ACC112 (cell line): ENCODE measurements around the gene OR52A1.
A peak's percentile ranks its signal among the peaks of the same experiment; 100 is the strongest.

ENCODE experiments used
- H2AFZ ChIP-seq: fragments of 200-600 bp; sonication (generic); one replicate; pipeline ENCODE4 v1.6.0; 2017; ENCODE audit warnings: antibody characterized with exemption, low read length; ENCODE audit not compliant: unreplicated experiment
- H3K27ac ChIP-seq: fragments of 200-600 bp; sonication (generic); 2 replicates; pipeline ENCODE4 v1.5.1; 2014; ENCODE audit warnings: low read depth, mild to moderate bottlenecking, antibody characterized with exemption, low read length, moderate library complexity
- H3K27me3 ChIP-seq: fragments of 200-600 bp; sonication (generic); 2 replicates; pipeline ENCODE4 v1.6.1; 2014; ENCODE audit warnings: mild to moderate bottlenecking, antibody characterized with exemption, low read length, moderate library complexity, mixed read lengths; ENCODE audit not compliant: insufficient read depth
- H3K36me3 ChIP-seq: fragments of 200-600 bp; sonication (generic); 2 replicates; pipeline ENCODE4 v1.6.1; 2016; ENCODE audit warnings: mild to moderate bottlenecking, antibody characterized with exemption, low read length, moderate library complexity, mixed read lengths; ENCODE audit not compliant: insufficient read depth
- H3K4me1 ChIP-seq: fragments of 200-600 bp; sonication (generic); one replicate; pipeline ENCODE4 v1.6.1; 2016; ENCODE audit warnings: low read length, mixed read lengths; ENCODE audit not compliant: insufficient read depth, unreplicated experiment, control insufficient read depth
- H3K4me3 ChIP-seq: fragments of 200-600 bp; sonication (generic); 2 replicates; pipeline ENCODE4 v1.5.1; 2014; ENCODE audit warnings: mild to moderate bottlenecking, low read depth, low read length
- H3K79me2 ChIP-seq: fragments of 200-600 bp; sonication (generic); one replicate; pipeline ENCODE4 v1.6.0; 2016; ENCODE audit warnings: low read length; ENCODE audit not compliant: control insufficient read depth, unreplicated experiment, insufficient read depth

OR52A1 gene

GRCh38 chr11:5136261-5136660 lies 18.3 kb downstream of the OR52A1 start:
- Histone ChIP-seq H3K27ac (no peak overlapping the region), H3K4me3 (no peak overlapping the region), H3K4me1 (no peaks in the 10 kb centered on the region), H3K27me3 (peaks cover 10% of the 10 kb centered on the region; the same call in 1 of the 2 replicates), H3K36me3 (no peaks in the 10 kb centered on the region), H2AFZ (no peak overlapping the region), H3K79me2 (no peaks in the 10 kb centered on the region)

GRCh38 chr11:5131584-5132335 lies 22.8 kb downstream of the OR52A1 start:
- Histone ChIP-seq H3K4me1 (no peaks in the 10 kb centered on the region), H3K36me3 (no peaks in the 10 kb centered on the region), H3K79me2 (no peaks in the 10 kb centered on the region), H3K4me3 (no peak overlapping the region), H3K27ac (no peak overlapping the region), H3K27me3 (0 out of 2 replicates have a peak, but pooled peaks cover 4% of the 10 kb centered on the region), H2AFZ (no peak overlapping the region)

- H3K27me3 ChIP-seq = no peaks in the 10 kb centered on the region
- H3K4me1 ChIP-seq = no peaks in the 10 kb centered on the region
- H3K4me3 ChIP-seq = no peak overlapping the region
- no peak overlapping the region for H2AFZ ChIP-seq
- no peaks in the 10 kb centered on the region for H3K36me3 ChIP-seq
- no peaks in the 10 kb centered on the region for H3K79me2 ChIP-seq
- no peak overlapping the region for H3K27ac ChIP-seq
Observed at GRCh38 chr11:5129457-5129877, 25.1 kb downstream of the OR52A1 start.

GRCh38 chr11:5124891-5125620 lies 29.5 kb downstream of the OR52A1 start:
- Histone ChIP-seq H3K27ac (no peak overlapping the region), H3K36me3 (no peaks in the 10 kb centered on the region), H3K79me2 (no peaks in the 10 kb centered on the region), H2AFZ (no peak overlapping the region), H3K27me3 (no peaks in the 10 kb centered on the region), H3K4me1 (no peaks in the 10 kb centered on the region), H3K4me3 (no peak overlapping the region)

GRCh38 chr11:5123802-5124521 lies 30.6 kb downstream of the OR52A1 start:
- Histone ChIP-seq H3K79me2 (no peaks in the 10 kb centered on the region), H3K27ac (no peak overlapping the region), H3K27me3 (no peaks in the 10 kb centered on the region), H2AFZ (peak overlapping the region; percentile 36), H3K36me3 (no peaks in the 10 kb centered on the region), H3K4me1 (no peaks in the 10 kb centered on the region), H3K4me3 (no peak overlapping the region)

GRCh38 chr11:5118893-5119292 lies 35.7 kb downstream of the OR52A1 start:
- Histone ChIP-seq H2AFZ (no peak overlapping the region), H3K79me2 (no peaks in the 10 kb centered on the region), H3K36me3 (no peaks in the 10 kb centered on the region), H3K27me3 (0 out of 2 replicates have a peak, but pooled peaks cover 4% of the 10 kb centered on the region), H3K4me3 (no peak overlapping the region), H3K4me1 (no peaks in the 10 kb centered on the region), H3K27ac (no peak overlapping the region)

- H3K4me3 ChIP-seq = no peak overlapping the region
- H3K4me1 ChIP-seq = no peaks in the 10 kb centered on the region
- H3K27me3 ChIP-seq = 0 out of 2 replicates have a peak, but pooled peaks cover 8% of the 10 kb centered on the region
- H3K79me2 ChIP-seq = no peaks in the 10 kb centered on the region
- H3K27ac ChIP-seq = no peak overlapping the region
- H3K36me3 ChIP-seq = no peaks in the 10 kb centered on the region
- no peak overlapping the region for H2AFZ ChIP-seq
Observed at GRCh38 chr11:5117588-5117987, 37.0 kb downstream of the OR52A1 start.

- H3K27me3 ChIP-seq = 0 out of 2 replicates have a peak, but pooled peaks cover 8% of the 10 kb centered on the region
- H3K79me2 ChIP-seq = no peaks in the 10 kb centered on the region
- no peaks in the 10 kb centered on the region for H3K36me3 ChIP-seq
- H3K4me1 ChIP-seq = no peaks in the 10 kb centered on the region
- H3K27ac ChIP-seq = no peak overlapping the region
- H3K4me3 ChIP-seq = no peak overlapping the region
- H2AFZ ChIP-seq = no peak overlapping the region
Observed at GRCh38 chr11:5115339-5115738, 39.2 kb downstream of the OR52A1 start.

GRCh38 chr11:5107285-5107684 lies 47.3 kb downstream of the OR52A1 start:
- Histone ChIP-seq H3K4me1 (no peaks in the 10 kb centered on the region), H3K27me3 (peaks cover 34% of the 10 kb centered on the region), H3K4me3 (no peak overlapping the region), H3K36me3 (no peaks in the 10 kb centered on the region), H3K27ac (no peak overlapping the region), H3K79me2 (no peaks in the 10 kb centered on the region), H2AFZ (no peak overlapping the region)

GRCh38 chr11:5103066-5103465 lies 51.5 kb downstream of the OR52A1 start:
- Histone ChIP-seq H3K27ac (no peak overlapping the region), H3K36me3 (no peaks in the 10 kb centered on the region), H3K27me3 (peaks cover 48% of the 10 kb centered on the region), H3K4me3 (no peak overlapping the region), H3K79me2 (no peaks in the 10 kb centered on the region), H2AFZ (no peak overlapping the region), H3K4me1 (no peaks in the 10 kb centered on the region)
